H9 (cell line): ENCODE results near the gene PITPNM1. TPM values are rescaled to one million over a fixed set of nuclear protein-coding genes. Genes with fewer than 3 reads are reported as not detected.

ENCODE experiments used
- DNase-seq: peaks from one replicate; pipeline ENCODE4 v3.0.0-alpha.2; 2017
- H2AFZ ChIP-seq: one replicate; pipeline ENCODE4 v1.6.1; 2013; ENCODE audit warnings: mild to moderate bottlenecking, low read length, control low read depth, moderate library complexity
- H2AK5ac ChIP-seq: 2 replicates; pipeline ENCODE4 v1.6.1; 2013; ENCODE audit warnings: low read length, control low read depth, mixed read lengths; ENCODE audit not compliant: insufficient read length
- H2BK120ac ChIP-seq: one replicate; pipeline ENCODE4 v1.6.1; 2013; ENCODE audit warnings: low read depth, mild to moderate bottlenecking, low read length, control low read depth, inconsistent platforms; ENCODE audit not compliant: poor library complexity, severe bottlenecking
- H2BK12ac ChIP-seq: 2 replicates; pipeline ENCODE4 v1.6.1; 2013; ENCODE audit warnings: low read length, control low read depth, mixed read lengths, low read depth; ENCODE audit not compliant: insufficient read length
- H2BK15ac ChIP-seq: 2 replicates; pipeline ENCODE4 v1.6.1; 2013; ENCODE audit warnings: low read depth, low read length, control low read depth
- H2BK20ac ChIP-seq: one replicate; pipeline ENCODE4 v1.6.1; 2013; ENCODE audit warnings: low read depth, mild to moderate bottlenecking, low read length, control low read depth, inconsistent platforms; ENCODE audit not compliant: poor library complexity, severe bottlenecking
- H2BK5ac ChIP-seq: 2 replicates; pipeline ENCODE4 v1.6.1; 2013; ENCODE audit warnings: low read length, control low read depth, mixed read lengths; ENCODE audit not compliant: insufficient read length
- H3K14ac ChIP-seq: 2 replicates; pipeline ENCODE4 v1.6.1; 2013; ENCODE audit warnings: low read length, control low read depth; ENCODE audit not compliant: insufficient read depth
- H3K18ac ChIP-seq: 2 replicates; pipeline ENCODE4 v1.6.1; 2013; ENCODE audit warnings: low read depth, mild to moderate bottlenecking, mixed read lengths, low read length, control low read depth; ENCODE audit not compliant: insufficient read length
- H3K23ac ChIP-seq: 2 replicates; pipeline ENCODE4 v1.6.1; 2013; ENCODE audit warnings: low read length, control low read depth, mixed read lengths, low read depth; ENCODE audit not compliant: insufficient read length
- H3K23me2 ChIP-seq: 2 replicates; pipeline ENCODE4 v1.6.1; 2013; ENCODE audit warnings: low read depth, mild to moderate bottlenecking, mixed read lengths, low read length, control low read depth; ENCODE audit not compliant: insufficient read length, poor library complexity, severe bottlenecking
- H3K27ac ChIP-seq: 2 replicates; pipeline ENCODE4 v1.5.1; 2013; ENCODE audit warnings: low read length, control low read depth, mixed read lengths, low read depth; ENCODE audit not compliant: insufficient read length
- H3K27me3 ChIP-seq: 2 replicates; pipeline ENCODE4 v1.6.1; 2013; ENCODE audit warnings: low read length, control low read depth, inconsistent platforms; ENCODE audit not compliant: insufficient read depth
- H3K4ac ChIP-seq: 2 replicates; pipeline ENCODE4 v1.6.1; 2013; ENCODE audit warnings: low read depth, mild to moderate bottlenecking, control low read depth, inconsistent platforms, low read length, moderate library complexity
- H3K4me1 ChIP-seq: 2 replicates; pipeline ENCODE4 v1.6.1; 2013; ENCODE audit warnings: low read length, control low read depth, inconsistent platforms; ENCODE audit not compliant: insufficient read depth
- H3K4me2 ChIP-seq: 2 replicates; pipeline ENCODE4 v1.6.1; 2013; ENCODE audit warnings: low read length, control low read depth, mixed read lengths; ENCODE audit not compliant: insufficient read length, insufficient read depth
- H3K56ac ChIP-seq: 2 replicates; pipeline ENCODE4 v1.6.1; 2013; ENCODE audit warnings: low read depth, mild to moderate bottlenecking, mixed read lengths, low read length, control low read depth; ENCODE audit not compliant: insufficient read length
- H3K79me1 ChIP-seq: 2 replicates; pipeline ENCODE4 v1.6.1; 2013; ENCODE audit warnings: low read depth, mild to moderate bottlenecking, moderate library complexity, low read length, control low read depth, inconsistent platforms; ENCODE audit not compliant: insufficient read depth, poor library complexity, severe bottlenecking
- H3K79me2 ChIP-seq: 2 replicates; pipeline ENCODE4 v1.6.1; 2013; ENCODE audit warnings: low read length, control low read depth, inconsistent platforms; ENCODE audit not compliant: insufficient read depth
- H3K9ac ChIP-seq: 2 replicates; pipeline ENCODE4 v1.6.1; 2013; ENCODE audit warnings: low read length, control low read depth, mixed read lengths; ENCODE audit not compliant: insufficient read length; ENCODE audit errors: extremely low read depth
- H3K9me3 ChIP-seq: one replicate; pipeline ENCODE4 v1.6.1; 2013; ENCODE audit warnings: low read depth, low read length, inconsistent platforms; ENCODE audit not compliant: control insufficient read depth
- H3T11ph ChIP-seq: one replicate; pipeline ENCODE4 v1.6.1; 2013; ENCODE audit warnings: mild to moderate bottlenecking, low read length, control low read depth, inconsistent platforms
- H4K20me1 ChIP-seq: one replicate; pipeline ENCODE4 v1.6.1; 2013; ENCODE audit not compliant: control insufficient read depth, insufficient read length, insufficient read depth
- H4K5ac ChIP-seq: 2 replicates; pipeline ENCODE4 v1.6.1; 2013; ENCODE audit warnings: low read depth, mild to moderate bottlenecking, mixed read lengths, low read length, control low read depth; ENCODE audit not compliant: insufficient read length
- H4K8ac ChIP-seq: replicated peaks from 2 replicates; pipeline ENCODE4 v1.6.1; 2013; ENCODE audit warnings: low read length, control low read depth, mixed read lengths, low read depth; ENCODE audit not compliant: insufficient read length
- H4K91ac ChIP-seq: 2 replicates; pipeline ENCODE4 v1.6.1; 2013; ENCODE audit warnings: low read depth, mild to moderate bottlenecking, moderate library complexity, mixed read lengths, low read length, control low read depth; ENCODE audit not compliant: insufficient read length
- H3K27ac Mint-ChIP-seq, 3 experiments: 2 replicates in 2 of 3; 3 replicates in 1 of 3; pipeline ENCODE4 v1.8.0; 2020 to 2021; ENCODE audit warnings: mixed read lengths in 3 of 3, mild to moderate bottlenecking in 1 of 3, moderate library complexity in 1 of 3
- H3K27me3 Mint-ChIP-seq: 2 replicates; pipeline ENCODE4 v1.8.0; 2021; ENCODE audit warnings: low read depth, mild to moderate bottlenecking, moderate library complexity, mixed read lengths
- H3K36me3 Mint-ChIP-seq, 3 experiments: 2 replicates in 2 of 3; 3 replicates in 1 of 3; pipeline ENCODE4 v1.8.0; 2020 to 2021; ENCODE audit warnings: low read depth in 3 of 3, mixed read lengths in 3 of 3; ENCODE audit not compliant: insufficient read depth in 1 of 3
- H3K4me1 Mint-ChIP-seq, 2 experiments: 2 replicates each; pipeline ENCODE4 v1.8.0; 2020; ENCODE audit warnings: mixed read lengths in 2 of 2
- H3K4me3 Mint-ChIP-seq, 2 experiments: 2 replicates in 1 of 2; 3 replicates in 1 of 2; pipeline ENCODE4 v1.8.0; 2020 to 2021; ENCODE audit warnings: mild to moderate bottlenecking in 2 of 2, mixed read lengths in 2 of 2, moderate library complexity in 1 of 2
- H3K9me3 Mint-ChIP-seq, 2 experiments: 2 replicates in 1 of 2; 3 replicates in 1 of 2; pipeline ENCODE4 v1.8.0; 2020; ENCODE audit warnings: mild to moderate bottlenecking in 2 of 2, mixed read lengths in 2 of 2, moderate library complexity in 1 of 2
- CTCF ChIP-seq: fragments of 200-600 bp; sonication (generic); conservative IDR thresholded peaks from 3 replicates; pipeline ENCODE4 v1.8.0; 2021; ENCODE audit warnings: antibody characterized with exemption, mild to moderate bottlenecking
- total RNA-seq: library from RNA; stranded (reverse); gene quantifications from 2 replicates; pipeline ENCODE4 v1.2.1, GENCODE V29; 2021

PITPNM1 gene
- total RNA-seq, 1 experiment from 2014 or later, result 43.5 TPM

GRCh38 chr11:67551127-67551526 is 46.0 kb upstream of the PITPNM1 start:
- no peak overlapping the region for H3K18ac ChIP-seq
- DNase-seq, result no peak
- Mint-ChIP-seq H3K9me3 (peaks cover 26 to 29% of the 10 kb centered on the region in 2 experiments), H3K27me3 (peaks cover 22% of the 10 kb centered on the region), H3K4me3 (no peak overlapping the region; a peak in 1 of 5 replicates), H3K27ac (no peak overlapping the region), H3K4me1 (no peaks in the 10 kb centered on the region), H3K36me3 (peaks cover 5 to 11% (median 8%) of the 10 kb centered on the region in 3 experiments)
- no peaks in the 10 kb centered on the region for H3K27me3 ChIP-seq
- TF ChIP-seq CTCF, result no peak
- no peaks in the 10 kb centered on the region for H3K79me2 ChIP-seq
- H3K14ac ChIP-seq, result no peak overlapping the region
- H2BK20ac ChIP-seq, result no peak overlapping the region
- H2BK15ac ChIP-seq, result no peak overlapping the region
- H3K4me2 ChIP-seq, result no peak overlapping the region
- no peak overlapping the region for H3T11ph ChIP-seq
- no peak overlapping the region for H2BK5ac ChIP-seq
- H3K23me2 ChIP-seq, result no peaks in the 10 kb centered on the region
- H2AFZ ChIP-seq, result no peak overlapping the region
- no peak overlapping the region for H3K4ac ChIP-seq
- no peak overlapping the region for H3K56ac ChIP-seq
- no peak overlapping the region for H4K5ac ChIP-seq
- no peak overlapping the region for H4K8ac ChIP-seq
- H3K79me1 ChIP-seq, result no peaks in the 10 kb centered on the region
- H2AK5ac ChIP-seq, result no peak overlapping the region
- no peaks in the 10 kb centered on the region for H4K20me1 ChIP-seq
- H3K9me3 ChIP-seq, result no peaks in the 10 kb centered on the region
- H3K23ac ChIP-seq, result no peak overlapping the region
- no peak overlapping the region for H2BK120ac ChIP-seq
- H3K9ac ChIP-seq, result no peak overlapping the region
- no peaks in the 10 kb centered on the region for H3K4me1 ChIP-seq
- no peak overlapping the region for H3K27ac ChIP-seq
- H4K91ac ChIP-seq, result no peak overlapping the region
- no peak overlapping the region for H2BK12ac ChIP-seq
